ENCODE results near the gene DUS2. TPM values are rescaled to one million over a fixed set of nuclear protein-coding genes. Genes with fewer than 3 reads are reported as not detected.

DUS2 gene
- total and polyA plus RNA-seq, 9 donors: 4.8 to 15.7 (median 8.5) TPM

GRCh38 chr16:68081861-68082628 is 59.0 kb downstream of the DUS2 start:
- H3K4me3 ChIP-seq: no peak overlapping the region
- TF ChIP-seq CTCF (IDR thresholded peaks at IDR 0.05): no peak
- H3K9me3 ChIP-seq: no peaks in the 10 kb centered on the region
- H3K36me3 ChIP-seq: no peaks in the 10 kb centered on the region
- H3K4me1 ChIP-seq (ENCODE audit: insufficient read depth): peaks cover 13% of the 10 kb centered on the region
- no peak for DNase-seq
- intact Hi-C loops (cut with DNase I): loop anchor here in 1 of 4 donors (10.0 kb wide), 1 partner anchor 153 kb away; the partner anchor contains the start of gene ESRP2
- no peak overlapping the region for H3K27ac ChIP-seq
- no peaks in the 10 kb centered on the region for H3K27me3 ChIP-seq

GRCh38 chr16:68082629-68083238 is 59.6 kb downstream of the DUS2 start:
- 76 to 93% (median 86%) methylated on average over 2 of the region's 2 CpGs for WGBS, 3 donors
- H3K4me3 ChIP-seq: no peak overlapping the region
- no peaks in the 10 kb centered on the region for H3K9me3 ChIP-seq
- H3K27ac ChIP-seq: no peak overlapping the region
- H3K36me3 ChIP-seq: no peaks in the 10 kb centered on the region
- TF ChIP-seq CTCF (IDR thresholded peaks at IDR 0.05) (no peak), EP300 (IDR thresholded peaks at IDR 0.05) (no peak), POLR2A (IDR thresholded peaks at IDR 0.05) (no peak)
- H3K27me3 ChIP-seq: no peaks in the 10 kb centered on the region
- H3K4me1 ChIP-seq (ENCODE audit: insufficient read depth): peaks cover 13% of the 10 kb centered on the region
- intact Hi-C loops (cut with DNase I): loop anchor here in 1 of 4 donors (10.0 kb wide), 1 partner anchor 152 kb away; the partner anchor contains the start of gene ESRP2
- DNase-seq: no peak

GRCh38 chr16:68083239-68083781 is 60.2 kb downstream of the DUS2 start:
- Histone ChIP-seq H3K9me3 (no peaks in the 10 kb centered on the region), H3K4me3 (no peak overlapping the region), H3K36me3 (no peaks in the 10 kb centered on the region), H3K27me3 (no peaks in the 10 kb centered on the region), H3K4me1 (ENCODE audit: insufficient read depth) (peaks cover 13% of the 10 kb centered on the region), H3K27ac (peak overlapping the region in 1 of 2 donors; percentile 97)
- 89 to 94% (median 94%) methylated on average over 4 of the region's 4 CpGs for WGBS, 3 donors
- DNase-seq: no peak
- no peak for TF ChIP-seq EP300 (IDR thresholded peaks at IDR 0.05)
- TF ChIP-seq CTCF (IDR thresholded peaks at IDR 0.05): no peak
- no peak for TF ChIP-seq POLR2A (IDR thresholded peaks at IDR 0.05)
- intact Hi-C loops (cut with DNase I): loop anchor here in 1 of 4 donors (10.0 kb wide), 1 partner anchor 151 kb away; the partner anchor contains the start of gene ESRP2

- DNase-seq: peak in 4 of 5 donors; percentile 39 to 62 (median 61)
- peak overlapping the region; percentile 66 for H3K4me3 ChIP-seq
- H3K9me3 ChIP-seq: no peaks in the 10 kb centered on the region
- peaks cover 13% of the 10 kb centered on the region for H3K4me1 ChIP-seq (ENCODE audit: insufficient read depth)
- TF ChIP-seq POLR2A (IDR thresholded peaks at IDR 0.05) (no peak), CTCF (IDR thresholded peaks at IDR 0.05) (no peak), EP300 (IDR thresholded peaks at IDR 0.05) (no peak)
- intact Hi-C loops (cut with DNase I): loop anchor here in 1 of 4 donors (10.0 kb wide), 1 partner anchor 151 kb away; the partner anchor contains the start of gene ESRP2
- 31 to 33% (median 31%) methylated on average over 21 of the region's 21 CpGs for WGBS, 3 donors
- H3K27me3 ChIP-seq: no peaks in the 10 kb centered on the region
- H3K27ac ChIP-seq: peak overlapping the region; percentile 88 to 97
- no peaks in the 10 kb centered on the region for H3K36me3 ChIP-seq
These were observed 60.9 kb downstream of the DUS2 start for GRCh38 chr16:68083861-68084503.

Data from ovary (tissue), 9 donors.